Esophagus (tissue), 2 donors: ENCODE data around the gene GPR180. TPM values are rescaled to one million over a fixed set of nuclear protein-coding genes. Genes with fewer than 3 reads are reported as not detected.
A peak's percentile ranks its signal among the peaks of the same experiment; 100 is the strongest.
"Not testable (repeated sequence)": the region's sequence is repeated elsewhere in the genome, so short reads cannot be mapped to it uniquely, and the experiment has no call there.

Experiments used
- H3K27ac ChIP-seq, 2 donors: one replicate each; pipeline ENCODE4 v1.5.1; 2013; ENCODE audit warnings: low read depth in 2 of 2, mild to moderate bottlenecking in 2 of 2, inconsistent platforms in 1 of 2, low read length in 1 of 2, moderate library complexity in 1 of 2
- H3K27me3 ChIP-seq, 2 donors: one replicate each; pipeline ENCODE4 v1.6.1; 2013; ENCODE audit warnings: low read length in 2 of 2, control low read depth in 1 of 2, mild to moderate bottlenecking in 1 of 2; ENCODE audit not compliant: insufficient read depth in 2 of 2, control insufficient read depth in 1 of 2
- H3K36me3 ChIP-seq, 2 donors: one replicate each; pipeline ENCODE4 v1.6.1; 2013; ENCODE audit warnings: low read length in 1 of 2; ENCODE audit not compliant: control insufficient read depth in 2 of 2, insufficient read depth in 2 of 2
- H3K4me1 ChIP-seq, 2 donors: one replicate each; pipeline ENCODE4 v1.6.1; 2013; ENCODE audit warnings: low read length in 1 of 2; ENCODE audit not compliant: control insufficient read depth in 2 of 2, insufficient read depth in 2 of 2
- H3K4me3 ChIP-seq, 2 donors: one replicate each; pipeline ENCODE4 v1.5.1; 2013; ENCODE audit warnings: low read length in 2 of 2, mild to moderate bottlenecking in 2 of 2, low read depth in 1 of 2, moderate library complexity in 1 of 2
- H3K9me3 ChIP-seq, 2 donors: one replicate each; pipeline ENCODE4 v1.6.1; 2013; ENCODE audit warnings: mild to moderate bottlenecking in 2 of 2, low read depth in 1 of 2, low read length in 1 of 2, moderate library complexity in 1 of 2; ENCODE audit not compliant: control insufficient read depth in 2 of 2, insufficient read depth in 1 of 2
- WGBS, 2 donors: extraction: QIAGEN DNeasy Blood & Tissue Kit; methylation state at CpG; one replicate each; pipeline ENCODE4 v1.1.7; 2013; 5-methylcytosine and 5-hydroxymethylcytosine counted together
- polyA plus RNA-seq, 2 donors: library from polyadenylated mRNA; stranded (reverse); fragments of 200-250 nt; gene quantifications; one replicate each; pipeline ENCODE4 v1.2.3, GENCODE V29; 2013
- donor health status: healthy with polysubstance abuse.
- donor health status: Bipolar disorder and iron deficiency.

GPR180 gene
- polyA plus RNA-seq, 2 donors: 1.1 to 1.2 TPM

DNA sequence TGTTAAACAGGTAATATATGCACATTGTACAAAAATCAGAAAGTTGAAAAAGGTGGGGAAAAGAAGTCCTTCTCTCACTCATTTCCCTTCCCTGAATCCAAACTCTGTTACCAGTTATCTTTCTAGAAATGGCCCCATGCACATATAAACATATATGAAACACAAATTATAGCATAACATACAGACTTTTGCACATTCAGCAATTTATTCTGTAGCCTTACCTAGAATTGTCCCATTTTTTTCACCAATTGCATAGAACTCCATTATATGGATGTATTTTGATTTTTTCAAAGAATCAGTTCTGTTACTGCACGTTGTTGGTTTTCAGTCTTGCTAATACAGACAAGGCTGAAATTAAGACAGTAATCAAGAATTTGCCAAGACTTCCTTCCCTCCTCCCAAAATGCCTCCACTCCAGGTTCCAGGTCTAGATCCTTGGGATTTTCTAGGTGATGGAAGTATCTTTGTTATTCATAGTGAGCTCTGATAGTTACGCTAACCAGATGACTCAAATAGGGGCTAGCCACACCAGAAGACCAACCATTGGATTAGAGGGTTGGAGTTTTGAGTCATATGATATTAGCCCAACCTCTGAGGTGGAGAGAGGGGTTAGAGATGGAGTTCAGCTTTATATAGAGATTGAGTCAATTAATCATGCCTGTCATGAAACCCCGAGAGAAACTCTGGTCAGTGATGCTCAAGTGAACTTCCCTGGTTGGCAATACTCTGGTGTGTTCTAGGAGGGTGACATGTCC is 30.7 kb downstream of the GPR180 start:
- peaks cover 0 to 5% of the 10 kb centered on the region in 2 donors for H3K36me3 ChIP-seq
- no peaks in the 10 kb centered on the region for H3K27me3 ChIP-seq
- no peak overlapping the region for H3K27ac ChIP-seq
- WGBS, 2 donors: 92 to 96% methylated on average over 3 of the region's 3 CpGs
- H3K9me3 ChIP-seq: no peaks in the 10 kb centered on the region
- H3K4me1 ChIP-seq: no peaks in the 10 kb centered on the region
- no peak overlapping the region for H3K4me3 ChIP-seq

DNA sequence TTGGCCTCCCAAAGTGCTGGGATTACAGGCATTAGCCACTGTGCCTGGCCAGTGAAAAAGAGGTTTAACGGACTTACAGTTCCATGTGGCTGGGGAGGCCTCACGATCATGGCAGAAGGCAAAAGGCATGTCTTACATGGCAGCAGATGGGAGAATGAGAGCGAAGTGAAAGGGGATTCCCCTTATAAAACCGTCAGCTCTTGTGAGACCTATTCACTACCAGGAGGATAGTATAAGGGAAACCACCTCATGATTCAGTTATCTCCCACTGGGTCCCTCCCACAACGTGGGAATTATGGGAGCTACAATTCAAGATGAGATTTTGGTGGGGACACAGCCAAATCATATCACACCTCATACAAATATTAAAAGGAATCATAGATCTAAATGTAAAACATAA is 34.4 kb downstream of the GPR180 start:
- H3K27ac ChIP-seq, H3K27me3 ChIP-seq, H3K4me1 ChIP-seq, H3K4me3 ChIP-seq, H3K36me3 ChIP-seq, H3K9me3 ChIP-seq: not testable (repeated sequence)
- WGBS, 2 donors: 76 to 81% methylated on average over 5 of the region's 5 CpGs

DNA sequence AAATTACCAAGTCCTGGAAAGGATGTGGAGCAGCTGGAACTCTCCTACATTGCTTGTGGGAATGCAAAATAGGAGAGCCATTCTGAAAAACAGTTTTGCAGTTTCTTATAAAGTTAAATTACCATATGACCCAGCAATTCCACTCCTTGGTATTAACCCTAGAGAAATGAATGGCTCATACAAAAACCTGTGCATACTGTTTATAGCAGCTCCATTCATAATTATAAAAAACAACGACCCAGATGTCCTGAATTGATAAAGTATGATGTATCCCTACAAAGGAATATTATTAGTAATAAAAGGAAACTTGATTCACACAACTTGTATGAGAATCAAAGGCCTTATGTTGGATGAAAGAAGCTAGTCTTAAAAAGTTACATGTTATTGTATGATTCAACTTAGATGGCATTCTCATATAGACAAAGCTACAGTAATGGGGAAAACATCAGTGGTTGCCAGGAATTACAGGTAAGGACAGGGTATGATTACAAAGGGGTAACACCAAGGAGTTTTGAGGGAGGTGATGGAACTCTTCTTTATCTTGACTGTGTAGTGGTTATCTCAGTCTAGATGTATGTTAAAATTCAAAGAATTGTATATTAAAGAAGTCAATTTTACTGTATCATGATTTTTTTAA is 35.4 kb downstream of the GPR180 start:
- Histone ChIP-seq H3K4me1 (no peaks in the 10 kb centered on the region), H3K4me3 (no peak overlapping the region), H3K27me3 (no peaks in the 10 kb centered on the region), H3K9me3 (no peaks in the 10 kb centered on the region), H3K27ac (no peak overlapping the region), H3K36me3 (no peaks in the 10 kb centered on the region)
- 68 to 71% methylated on average over 1 of the region's 1 CpG for WGBS, 2 donors

DNA sequence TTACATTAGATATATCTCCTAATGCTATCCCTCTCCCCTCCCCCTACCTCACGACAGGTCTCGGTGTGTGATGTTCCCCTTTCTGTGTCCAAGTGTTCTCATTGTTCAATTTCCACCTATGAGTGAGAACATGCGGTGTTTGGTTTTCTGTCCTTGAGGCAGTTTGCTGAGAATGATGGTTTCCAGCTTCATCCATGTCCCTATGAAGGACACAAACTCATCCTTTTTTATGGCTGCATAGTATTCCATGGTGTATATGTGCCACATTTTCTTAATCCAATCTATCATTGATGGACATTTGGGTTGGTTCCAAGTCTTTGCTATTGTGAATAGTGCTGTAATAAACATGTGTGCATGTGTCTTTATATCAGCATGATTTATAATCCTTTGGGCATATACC is 36.0 kb downstream of the GPR180 start:
- H3K4me3 ChIP-seq, H3K4me1 ChIP-seq, H3K9me3 ChIP-seq, H3K36me3 ChIP-seq, H3K27me3 ChIP-seq, H3K27ac ChIP-seq: not testable (repeated sequence)
- WGBS, 2 donors: 98 to 99% methylated on average over 3 of the region's 3 CpGs

DNA sequence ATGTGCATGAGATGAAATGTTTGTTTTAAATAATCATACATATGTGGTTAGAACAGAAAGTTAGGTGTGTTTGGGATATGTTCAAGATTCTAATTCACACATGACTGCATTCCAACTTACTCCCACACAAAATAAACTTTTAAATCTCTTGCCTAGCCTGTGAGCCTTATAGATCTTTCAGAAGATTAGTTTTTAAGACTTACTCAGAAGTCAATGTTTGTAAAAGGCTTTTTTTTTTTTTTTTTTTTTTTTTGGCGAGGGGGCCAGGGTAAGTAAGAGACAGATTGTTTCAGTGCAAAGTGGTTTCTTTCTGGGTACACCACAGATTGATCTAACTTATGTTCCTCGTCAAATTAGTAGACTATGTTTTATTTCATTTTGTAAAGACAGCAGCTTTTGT is 39.1 kb downstream of the GPR180 start:
- Histone ChIP-seq H3K36me3 (no peaks in the 10 kb centered on the region), H3K4me1 (no peaks in the 10 kb centered on the region), H3K4me3 (no peak overlapping the region), H3K9me3 (no peaks in the 10 kb centered on the region), H3K27me3 (no peaks in the 10 kb centered on the region), H3K27ac (no peak overlapping the region)
- 30 to 40% methylated on average over 2 of the region's 2 CpGs for WGBS, 2 donors

DNA sequence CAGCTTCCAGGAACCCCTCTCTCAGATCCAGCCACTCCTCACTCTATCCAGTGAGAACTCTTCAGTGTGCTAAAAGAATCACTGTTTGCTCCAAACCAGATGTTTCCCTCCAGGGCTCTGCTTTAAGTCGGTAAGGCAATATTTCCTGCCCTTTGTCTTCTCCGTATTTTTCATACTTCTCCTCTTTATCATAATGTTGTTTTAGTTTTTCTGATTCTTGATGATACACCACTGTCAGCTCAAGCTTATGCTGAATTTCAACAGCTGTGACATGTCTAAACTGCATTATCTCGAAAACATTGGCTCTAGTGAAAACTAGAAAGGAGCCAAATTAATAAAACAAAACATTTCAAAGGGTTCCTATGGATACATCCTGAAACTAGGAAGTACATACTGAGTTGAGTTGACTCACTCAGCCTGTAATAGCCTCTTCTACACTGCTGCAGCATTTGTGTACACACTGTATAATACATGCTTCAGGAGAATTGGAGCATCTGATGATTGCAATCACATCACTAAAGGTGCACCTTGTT is 39.8 kb downstream of the GPR180 start:
- Histone ChIP-seq H3K27ac (peak overlapping the region in 1 of 2 donors; percentile 34), H3K9me3 (no peaks in the 10 kb centered on the region), H3K36me3 (no peaks in the 10 kb centered on the region), H3K4me1 (no peaks in the 10 kb centered on the region), H3K27me3 (no peaks in the 10 kb centered on the region), H3K4me3 (no peak overlapping the region)
- WGBS, 2 donors: 13 to 19% methylated on average over 3 of the region's 3 CpGs

DNA sequence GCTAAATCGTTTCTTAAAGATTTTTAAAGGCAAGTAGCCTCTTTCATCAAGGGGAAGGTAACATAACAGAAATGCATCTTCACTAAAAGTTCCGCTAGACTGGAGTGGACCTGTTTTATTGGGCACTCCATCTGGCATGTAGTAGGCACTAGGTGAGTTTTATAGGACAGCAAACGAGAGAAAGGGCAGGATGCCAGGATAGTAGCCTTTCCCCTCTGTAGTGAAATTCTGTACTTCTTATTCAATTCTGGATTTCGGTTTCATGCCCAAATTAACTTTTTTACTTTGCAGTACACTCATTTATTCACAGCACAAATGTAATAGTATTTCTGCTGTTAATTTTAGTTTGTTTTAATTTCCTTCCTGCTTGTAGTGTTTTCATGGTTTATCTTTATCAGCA is 45.2 kb downstream of the GPR180 start:
- 74 to 77% methylated on average over 4 of the region's 4 CpGs for WGBS, 2 donors
- Histone ChIP-seq H3K27ac (no peak overlapping the region), H3K9me3 (no peaks in the 10 kb centered on the region), H3K27me3 (no peaks in the 10 kb centered on the region), H3K36me3 (no peaks in the 10 kb centered on the region), H3K4me1 (no peaks in the 10 kb centered on the region), H3K4me3 (no peak overlapping the region)

DNA sequence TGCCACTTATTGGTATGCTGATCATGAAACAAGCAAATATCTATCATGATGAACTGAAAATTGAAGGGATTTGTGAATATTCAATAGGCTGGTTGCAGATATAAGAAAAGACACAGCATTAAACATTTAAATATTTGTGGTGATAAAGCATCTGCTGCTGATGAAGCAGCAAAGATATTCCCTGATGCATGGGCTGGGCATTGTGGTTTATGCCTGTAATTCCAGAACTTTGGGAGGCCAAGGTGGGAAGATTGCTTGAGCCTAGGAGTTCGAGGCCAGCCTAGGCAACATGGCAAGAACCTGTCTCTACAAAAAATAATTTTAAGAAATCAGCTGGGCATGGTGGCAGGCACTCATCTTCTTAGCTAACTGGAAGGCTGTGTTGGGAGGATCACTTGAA is 54.5 kb downstream of the GPR180 start:
- H3K4me1 ChIP-seq: no peaks in the 10 kb centered on the region
- no peaks in the 10 kb centered on the region for H3K36me3 ChIP-seq
- no peak overlapping the region for H3K27ac ChIP-seq
- no peaks in the 10 kb centered on the region for H3K27me3 ChIP-seq
- WGBS, 2 donors: 77 to 83% methylated on average over 1 of the region's 1 CpG
- H3K9me3 ChIP-seq: no peaks in the 10 kb centered on the region
- H3K4me3 ChIP-seq: no peak overlapping the region

DNA sequence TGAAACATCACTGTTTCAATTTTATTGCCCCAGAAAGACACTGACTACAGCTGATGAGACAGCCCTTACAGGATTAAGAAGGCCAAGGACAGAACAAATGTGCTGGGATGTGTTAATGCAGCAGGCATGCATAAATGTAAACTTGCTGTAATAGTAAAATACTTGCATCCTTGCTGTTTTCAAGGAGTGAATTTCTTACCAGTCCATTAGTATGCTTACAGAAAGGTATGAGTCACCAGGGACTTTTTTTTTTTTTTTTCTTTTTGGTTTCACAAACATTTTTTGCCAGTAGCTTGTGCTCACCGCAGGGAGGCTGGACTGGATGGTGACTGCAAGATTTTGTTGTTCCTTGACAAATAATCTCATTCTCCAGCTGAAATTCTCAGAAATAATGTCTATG is 55.1 kb downstream of the GPR180 start:
- H3K9me3 ChIP-seq: no peaks in the 10 kb centered on the region
- no peaks in the 10 kb centered on the region for H3K27me3 ChIP-seq
- H3K27ac ChIP-seq: no peak overlapping the region
- no peaks in the 10 kb centered on the region for H3K36me3 ChIP-seq
- WGBS, 2 donors: 42 to 72% methylated on average over 1 of the region's 1 CpG
- H3K4me3 ChIP-seq: no peak overlapping the region
- no peaks in the 10 kb centered on the region for H3K4me1 ChIP-seq

DNA sequence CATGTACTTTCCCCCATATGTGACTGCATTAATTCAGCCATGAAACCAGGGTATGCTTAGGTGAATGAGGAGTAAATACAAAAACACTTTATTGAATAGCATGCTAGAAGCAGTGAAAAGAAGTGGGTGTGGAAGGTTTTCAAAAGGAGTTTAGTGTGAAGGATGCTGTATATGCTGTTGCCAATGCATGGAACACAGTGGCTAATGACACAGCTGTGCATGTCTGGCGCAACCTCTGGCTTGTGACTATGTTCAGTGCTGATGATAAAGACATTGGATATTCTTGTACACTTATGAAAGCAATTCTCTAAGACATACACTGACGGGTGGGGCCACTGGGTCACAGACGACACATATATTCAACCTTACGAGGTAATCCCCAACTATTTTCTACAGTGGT is 55.5 kb downstream of the GPR180 start:
- no peak overlapping the region for H3K4me3 ChIP-seq
- WGBS, 2 donors: 72 to 77% methylated on average over 4 of the region's 4 CpGs
- no peaks in the 10 kb centered on the region for H3K36me3 ChIP-seq
- no peak overlapping the region for H3K27ac ChIP-seq
- H3K27me3 ChIP-seq: no peaks in the 10 kb centered on the region
- H3K4me1 ChIP-seq: no peaks in the 10 kb centered on the region
- no peaks in the 10 kb centered on the region for H3K9me3 ChIP-seq
